ENCODE data around the gene TERF2IP.
A peak's percentile ranks its signal among the peaks of the same experiment; 100 is the strongest.

TERF2IP gene

DNA sequence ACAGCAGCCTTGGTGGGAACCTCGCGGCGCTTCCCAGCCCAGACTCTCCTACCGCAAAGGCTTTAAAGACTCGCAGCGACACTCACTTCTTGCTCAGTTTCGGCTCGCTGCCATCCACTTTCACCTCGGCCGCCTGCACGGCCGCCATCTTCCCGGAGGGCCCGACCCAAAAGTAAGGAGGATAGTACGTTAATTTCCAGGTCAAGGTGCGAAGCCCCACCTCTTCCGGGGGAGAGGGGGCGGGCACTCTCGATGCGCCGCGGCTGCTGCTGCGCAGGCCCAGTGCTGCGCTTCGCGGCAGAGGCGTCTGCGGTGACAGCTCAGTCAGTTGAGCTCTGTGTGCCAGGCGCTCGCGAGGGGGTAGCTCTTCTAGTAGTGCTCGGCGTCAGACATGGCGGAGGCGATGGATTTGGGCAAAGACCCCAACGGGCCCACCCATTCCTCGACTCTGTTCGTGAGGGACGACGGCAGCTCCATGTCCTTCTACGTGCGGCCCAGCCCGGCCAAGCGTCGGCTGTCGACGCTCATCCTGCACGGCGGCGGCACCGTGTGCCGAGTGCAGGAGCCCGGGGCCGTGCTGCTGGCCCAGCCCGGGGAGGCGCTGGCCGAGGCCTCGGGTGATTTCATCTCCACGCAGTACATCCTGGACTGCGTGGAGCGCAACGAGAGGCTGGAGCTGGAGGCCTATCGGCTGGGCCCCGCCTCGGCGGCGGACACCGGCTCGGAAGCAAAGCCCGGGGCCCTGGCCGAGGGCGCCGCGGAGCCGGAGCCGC lies at the start of gene TERF2IP, which contains the start of gene KARS1:
TERF2IP (plus strand) TSS at position 282 of the 773 bp plus-strand sequence; CDS start at position 392, 110 bp downstream.
KARS1 (minus strand) TSS at position 174 of the 773 bp plus-strand sequence; CDS start at position 148, 26 bp downstream.
- DNase-seq (ENCODE audit: low read depth in 2 of 2): peak; percentile 87 to 88

GRCh38 chr16:75599452-75600277 lies 47.9 kb upstream of the TERF2IP start:
- no peak for DNase-seq (ENCODE audit: low read depth in 2 of 2)

GRCh38 chr16:75603241-75603640 lies 44.3 kb upstream of the TERF2IP start:
- DNase-seq (ENCODE audit: low read depth in 2 of 2): no peak

- no peak for DNase-seq (ENCODE audit: low read depth in 2 of 2)
Measured at GRCh38 chr16:75606507-75606906, 41.1 kb upstream of the TERF2IP start.

DNA sequence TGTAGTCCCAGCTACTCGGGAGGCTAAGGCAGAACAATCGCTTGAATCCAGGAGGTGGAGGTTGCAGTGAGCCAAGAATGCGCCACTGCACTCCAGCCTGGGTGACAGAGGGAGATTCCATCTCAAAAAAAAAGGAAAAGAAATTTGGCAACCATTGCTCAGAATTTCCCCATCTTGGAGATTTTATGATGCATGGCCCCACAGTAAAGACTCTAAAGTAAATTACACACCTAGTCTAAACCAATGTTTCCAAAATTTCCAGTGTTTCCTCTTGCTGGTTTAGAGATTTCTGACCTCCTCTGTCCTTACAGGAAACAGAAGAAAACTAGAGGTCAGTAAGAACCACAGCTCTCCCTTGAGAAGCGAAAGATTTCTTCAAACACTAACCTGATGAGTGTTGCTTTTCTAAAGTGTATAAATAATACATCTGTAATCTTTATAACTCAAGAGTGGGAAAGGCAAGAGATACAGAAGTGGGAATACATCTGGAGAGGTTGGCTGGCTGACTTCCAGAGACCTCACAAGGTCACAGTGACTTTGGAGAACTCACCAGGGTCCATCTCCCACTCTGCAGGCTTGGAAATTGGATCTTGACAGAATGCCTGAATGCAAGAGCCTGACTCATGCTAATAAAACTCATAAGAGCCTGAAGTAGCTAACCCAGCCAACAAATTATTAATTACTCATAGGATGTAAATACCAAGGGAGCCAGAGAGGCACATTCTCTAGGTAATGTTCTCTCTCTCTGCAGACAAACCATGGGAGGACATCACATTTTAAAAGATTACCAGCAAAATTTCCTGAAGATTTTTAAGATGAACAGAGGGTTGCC lies 33.3 kb upstream of the TERF2IP start:
- no peak for DNase-seq (ENCODE audit: low read depth in 2 of 2)

DNA sequence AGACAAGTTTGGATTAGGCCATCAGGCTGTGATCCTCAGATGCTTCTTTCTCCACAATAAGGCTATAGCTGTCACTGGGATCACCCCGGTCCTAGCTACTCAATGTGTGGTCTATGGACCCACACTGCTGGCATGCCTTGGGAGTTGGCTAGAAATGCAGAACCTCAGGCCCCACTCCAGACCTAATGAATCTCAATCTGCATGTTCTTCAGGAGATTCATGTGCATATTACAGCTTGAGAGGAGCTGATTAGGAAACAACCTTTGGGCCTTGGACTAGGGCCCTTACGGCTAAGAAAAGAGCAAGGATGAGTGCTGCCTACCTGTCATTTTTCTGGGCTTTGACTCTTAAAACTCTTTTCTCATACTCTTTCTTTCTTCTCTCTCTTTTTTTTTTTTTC lies 32.0 kb upstream of the TERF2IP start:
- no peak for DNase-seq (ENCODE audit: low read depth in 2 of 2)

- DNase-seq (ENCODE audit: low read depth in 2 of 2): no peak
Measured at GRCh38 chr16:75616521-75617010, 31.0 kb upstream of the TERF2IP start.

GRCh38 chr16:75617121-75617520 lies 30.5 kb upstream of the TERF2IP start:
- DNase-seq (ENCODE audit: low read depth in 2 of 2): no peak

DNA sequence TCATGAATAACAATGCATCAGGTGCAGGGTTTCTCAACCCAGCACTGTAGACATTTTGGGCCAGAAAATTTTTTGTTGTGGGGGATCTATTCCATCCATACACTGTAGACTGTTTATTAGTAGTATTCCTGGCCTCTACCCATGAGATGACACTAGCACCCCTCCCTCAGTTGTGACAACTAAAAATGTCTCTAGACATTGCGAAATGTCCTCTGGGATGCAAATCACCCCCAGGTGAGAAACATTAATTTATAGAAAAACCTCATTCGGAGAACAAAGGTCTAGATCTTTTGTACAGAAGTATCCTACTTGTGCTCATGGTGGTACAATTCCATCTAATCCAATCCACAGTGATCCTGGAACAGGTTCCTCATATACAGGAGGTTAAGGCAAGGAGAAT lies 28.8 kb upstream of the TERF2IP start:
- no peak for DNase-seq (ENCODE audit: low read depth in 2 of 2)

DNA sequence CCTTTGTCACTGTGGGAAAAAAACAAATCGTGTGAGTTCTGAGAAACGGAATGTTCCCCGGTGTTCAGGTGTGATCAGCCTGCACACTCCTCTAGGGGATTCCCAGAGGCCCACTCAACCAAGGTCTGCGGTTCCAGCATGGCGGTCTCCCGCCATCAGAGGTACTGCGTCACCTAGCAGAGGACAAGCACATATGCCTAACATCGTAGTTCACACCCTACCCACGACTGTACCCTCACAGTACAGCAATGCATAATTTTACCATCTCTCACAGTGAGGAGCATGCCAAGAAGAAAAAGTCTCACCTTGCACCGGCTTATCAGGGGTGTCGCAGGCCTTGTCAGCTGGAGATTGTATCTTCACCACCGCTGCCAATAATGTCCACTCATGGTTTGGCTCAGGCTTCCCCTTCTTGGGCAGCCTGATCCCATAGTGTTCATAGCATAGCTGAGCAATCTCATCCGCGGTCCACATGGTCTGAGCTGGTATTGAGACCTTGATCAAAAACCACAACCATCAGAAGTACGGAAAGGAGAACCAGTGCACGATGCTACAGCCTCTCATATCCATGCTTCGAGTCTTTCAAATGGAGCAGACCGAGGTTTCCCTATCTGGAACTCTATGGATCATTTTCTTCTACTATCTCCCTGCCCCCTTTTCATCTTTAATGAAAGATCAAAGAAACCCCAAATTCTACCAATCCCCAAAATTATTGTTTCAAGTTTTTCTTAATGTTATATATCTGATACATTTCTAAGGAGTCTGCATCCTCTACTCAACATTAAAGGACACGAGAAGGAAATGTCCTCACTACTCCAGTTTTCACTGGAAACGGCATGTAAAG lies 27.0 kb upstream of the TERF2IP start:
- DNase-seq (ENCODE audit: low read depth in 2 of 2): no peak

GRCh38 chr16:75621170-75621477 lies 26.4 kb upstream of the TERF2IP start:
- DNase-seq (ENCODE audit: low read depth in 2 of 2): no peak

- peak; percentile 91 to 95 for DNase-seq (ENCODE audit: low read depth in 2 of 2)
Measured at GRCh38 chr16:75622761-75623605, 24.6 kb upstream of the TERF2IP start, which contains the start of gene ADAT1. TSS of gene ADAT1 (minus strand) at chr16:75623281. CDS start at chr16:75620799, 2,482 bp downstream.

GRCh38 chr16:75624921-75625334 lies 22.6 kb upstream of the TERF2IP start:
- DNase-seq (ENCODE audit: low read depth in 2 of 2): no peak

DNA sequence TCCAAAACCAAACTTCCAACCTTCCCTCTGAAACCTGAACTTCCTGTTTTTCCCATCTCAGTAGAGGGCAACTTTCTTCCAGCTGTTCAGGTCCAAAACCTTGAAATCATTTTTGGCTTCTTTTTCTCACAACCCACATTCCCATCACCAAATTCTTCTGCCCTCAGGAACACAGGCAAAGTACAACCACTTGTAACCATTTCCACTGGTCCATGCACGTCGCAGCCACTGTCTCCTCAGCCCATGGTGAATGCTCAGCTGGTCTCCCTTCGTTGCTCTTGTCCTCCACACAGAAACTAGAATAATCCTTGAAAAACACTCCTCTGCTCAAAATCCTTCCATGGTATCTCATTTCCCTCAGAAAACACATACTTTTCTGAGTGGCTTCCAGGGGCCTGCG lies 20.8 kb upstream of the TERF2IP start:
- no peak for DNase-seq (ENCODE audit: low read depth in 2 of 2)

DNA sequence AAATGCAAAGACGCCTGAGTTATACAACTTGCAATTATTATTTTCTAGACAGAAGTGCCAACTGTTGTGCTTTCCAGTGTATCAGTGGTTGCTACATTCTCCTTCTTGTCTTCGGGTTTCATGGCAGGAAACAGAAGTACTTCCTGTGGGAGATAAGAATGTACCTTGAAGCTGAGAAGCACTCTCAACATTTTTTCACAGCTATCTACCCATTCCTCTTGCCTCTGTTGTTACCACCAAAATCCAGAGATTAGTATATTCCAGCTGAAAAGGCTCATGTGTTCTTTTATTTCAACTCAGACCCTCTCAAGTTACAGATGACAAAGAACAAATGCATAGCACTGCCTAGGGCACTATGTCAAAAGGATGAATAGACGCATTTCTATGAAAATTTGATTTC lies 19.7 kb upstream of the TERF2IP start:
- DNase-seq (ENCODE audit: low read depth in 2 of 2): no peak

DNA sequence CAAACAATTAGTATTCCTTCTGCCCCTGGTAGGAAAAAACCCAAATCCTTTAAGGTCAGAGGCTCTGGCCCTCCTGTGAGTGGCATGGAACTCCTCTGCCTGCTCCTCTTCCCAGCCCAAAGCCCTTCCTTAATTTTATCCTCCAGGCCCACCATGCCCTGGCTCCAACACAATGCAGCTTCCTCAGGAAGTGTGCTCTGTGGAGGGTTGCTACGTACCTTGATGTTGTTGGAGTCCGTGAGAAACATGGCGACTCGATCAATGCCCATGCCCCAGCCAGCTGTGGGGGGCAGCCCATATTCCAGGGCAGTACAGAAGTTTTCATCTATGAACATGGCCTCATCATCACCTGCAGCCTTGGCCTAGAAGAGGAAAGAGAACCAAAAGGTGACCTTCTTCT lies 19.2 kb upstream of the TERF2IP start:
- no peak for DNase-seq (ENCODE audit: low read depth in 2 of 2)

GRCh38 chr16:75629132-75629531 lies 18.4 kb upstream of the TERF2IP start:
- no peak for DNase-seq (ENCODE audit: low read depth in 2 of 2)

DNA sequence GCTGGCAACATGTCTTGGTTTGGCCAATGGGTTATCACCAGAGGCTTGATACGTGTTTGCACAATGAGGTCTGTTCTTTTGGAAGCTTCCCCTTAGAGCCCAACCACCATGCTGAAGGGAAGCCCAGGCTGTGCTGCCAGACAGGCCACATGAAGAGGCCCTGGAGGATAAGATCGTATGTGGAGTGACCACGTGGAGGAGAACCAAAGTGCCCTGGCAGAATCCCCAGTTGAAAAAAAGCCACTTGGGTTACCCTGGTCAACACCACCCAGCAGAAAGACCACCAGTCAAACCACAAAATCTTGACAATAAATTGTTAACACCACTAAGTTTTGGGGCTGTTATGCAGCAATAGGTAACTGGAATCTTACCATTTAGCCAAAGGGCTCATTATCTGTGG lies 17.5 kb upstream of the TERF2IP start:
- DNase-seq (ENCODE audit: low read depth in 2 of 2): no peak

- DNase-seq (ENCODE audit: low read depth in 2 of 2): no peak
Measured at GRCh38 chr16:75632857-75633256, 14.7 kb upstream of the TERF2IP start.

- DNase-seq (ENCODE audit: low read depth in 2 of 2): no peak
Measured at GRCh38 chr16:75635036-75635435, 12.5 kb upstream of the TERF2IP start.

Data from activated CD4-positive, alpha-beta T cell treated with anti-CD3 and anti-CD28 coated beads for 24 hours (primary cell).